ENCODE measurements around the gene IGFBP1.

IGFBP1 gene

GRCh38 chr7:45881280-45881758 lies 7.0 kb upstream of the IGFBP1 start:
- no peak for DNase-seq

- no peak for DNase-seq
Measured at GRCh38 chr7:45881759-45882464, 6.4 kb upstream of the IGFBP1 start.

- no peak for DNase-seq
Measured at GRCh38 chr7:45882465-45882810, 5.8 kb upstream of the IGFBP1 start.

- DNase-seq: no peak
Measured at GRCh38 chr7:45884136-45884535, 4.2 kb upstream of the IGFBP1 start.

GRCh38 chr7:45885264-45885882 lies 2.9 kb upstream of the IGFBP1 start:
- DNase-seq: peak; percentile 34

GRCh38 chr7:45886931-45887667 lies 1.2 kb upstream of the IGFBP1 start:
- no peak for DNase-seq

- DNase-seq: peak; percentile 27
Measured at GRCh38 chr7:45888993-45889366, 692 bp downstream of the IGFBP1 start.

- no peak for DNase-seq
Measured at GRCh38 chr7:45889367-45890067, 1.2 kb downstream of the IGFBP1 start.

- DNase-seq: no peak
Measured at GRCh38 chr7:45890125-45890901, 2.0 kb downstream of the IGFBP1 start.

- DNase-seq: no peak
Measured at GRCh38 chr7:45890902-45891461, 2.7 kb downstream of the IGFBP1 start.

- DNase-seq: no peak
Measured at GRCh38 chr7:45891462-45892402, 3.4 kb downstream of the IGFBP1 start.

GRCh38 chr7:45892407-45893035 lies 4.2 kb downstream of the IGFBP1 start:
- DNase-seq: no peak

GRCh38 chr7:45893374-45893995 lies 5.2 kb downstream of the IGFBP1 start:
- DNase-seq: no peak

GRCh38 chr7:45893996-45894664 lies 5.8 kb downstream of the IGFBP1 start:
- no peak for DNase-seq

GRCh38 chr7:45894665-45895062 lies 6.4 kb downstream of the IGFBP1 start:
- DNase-seq: no peak

GRCh38 chr7:45897042-45897690 lies 8.9 kb downstream of the IGFBP1 start:
- DNase-seq: no peak

GRCh38 chr7:45898222-45898621 lies 9.9 kb downstream of the IGFBP1 start:
- DNase-seq: no peak

GRCh38 chr7:45901566-45901965 lies 13.3 kb downstream of the IGFBP1 start:
- DNase-seq: no peak

Measured in right kidney (tissue), 1 donor.